Esophagus squamous epithelium (tissue), 5 donors: ENCODE results near the gene TICAM2. TPM values are rescaled to one million over a fixed set of nuclear protein-coding genes. Genes with fewer than 3 reads are reported as not detected.

ENCODE experiments used
- DNase-seq: peaks from one replicate; lab custom pipeline; 2025; lab: John Stamatoyannopoulos, UW
- H3K27ac ChIP-seq, 4 donors: fragments of 200-600 bp; sonication (generic); one replicate each; pipeline ENCODE4 v1.5.1; 2016 to 2019; ENCODE audit warnings: mild to moderate bottlenecking in 1 of 4
- H3K27me3 ChIP-seq, 4 donors: fragments of 200-600 bp; sonication (generic); 1 replicate in 3 of 4; 2 replicates in 1 of 4; pipeline versions ENCODE4 v1.5.1 to v1.6.0; 2017 to 2021; ENCODE audit warnings: antibody characterized with exemption in 1 of 4
- H3K36me3 ChIP-seq, 3 donors: fragments of 200-600 bp; sonication (generic); one replicate each; pipeline ENCODE4 v1.5.1; 2016 to 2019
- H3K4me1 ChIP-seq, 3 donors: fragments of 200-600 bp; sonication (generic); one replicate each; pipeline ENCODE4 v1.5.1; 2017 to 2019
- H3K4me3 ChIP-seq, 4 donors: fragments of 200-600 bp; sonication (generic); 1 replicate in 3 of 4; 2 replicates in 1 of 4; pipeline ENCODE4 v1.5.1; 2016 to 2019; ENCODE audit warnings: mild to moderate bottlenecking in 2 of 4, moderate library complexity in 1 of 4
- H3K9me3 ChIP-seq, 3 donors: fragments of 200-600 bp; sonication (generic); one replicate each; pipeline ENCODE4 v1.5.1; 2016 to 2019
- CTCF ChIP-seq, 6 experiments: fragments of 450-650 bp in 4 of 6; fragments of 200-600 bp in 2 of 6; sonication (generic) in 2 of 6; IDR thresholded peaks; one replicate each; pipeline ENCODE4 v1.5.1; 2016 to 2019; ENCODE audit warnings: antibody characterized with exemption in 6 of 6, mild to moderate bottlenecking in 4 of 6, moderate library complexity in 4 of 6
- POLR2A ChIP-seq, 4 donors: fragments of 450-650 bp; IDR thresholded peaks; one replicate each; pipeline ENCODE4 v1.6.1; 2017; ENCODE audit warnings: antibody characterized with exemption in 4 of 4, mild to moderate bottlenecking in 4 of 4, moderate library complexity in 3 of 4
- WGBS, 2 donors: methylation state at CpG; one replicate each; pipeline ENCODE4 v1.1.5; 2018; 5-methylcytosine and 5-hydroxymethylcytosine counted together
- intact Hi-C: fragments of 100-400 bp; cut with DNase I; formaldehyde crosslinking; loops from one replicate; pipeline ENCODE4 v1.15.0; 2022
- total RNA-seq, 4 donors: library from RNA; depleted of rRNA; stranded (reverse); fragments of >200 nt; gene quantifications; one replicate each; pipeline ENCODE4 v1.1.0, GENCODE V29; 2016
- donor health status: DM: yes; HTN: yes; CAD: no.

Gene TICAM2
- total RNA-seq, 4 donors from 2014 or later: 0.68 to 2.7 (median 0.95) TPM; not detected in 1

- 5 to 7% methylated on average over 8 of the region's 8 CpGs for WGBS, 2 donors
- DNase-seq: peak; percentile 40
- H3K36me3 ChIP-seq: no peaks in the 10 kb centered on the region
- TF ChIP-seq POLR2A (IDR thresholded peaks at IDR 0.05): no peak
- TF ChIP-seq CTCF (IDR thresholded peaks at IDR 0.05): peak; percentile 67 to 92 (median 87)
- peaks cover 0 to 7% (median 6%) of the 10 kb centered on the region in 3 donors for H3K4me1 ChIP-seq
- H3K27ac ChIP-seq: peak overlapping the region; percentile 7 to 70 (median 56)
- no peaks in the 10 kb centered on the region for H3K9me3 ChIP-seq
- no peaks in the 10 kb centered on the region for H3K27me3 ChIP-seq
- intact Hi-C loops: no loop called here
- peak overlapping the region; percentile 13 to 56 (median 38) for H3K4me3 ChIP-seq
These were observed 32.3 kb upstream of the TICAM2 start for GRCh38 chr5:115634343-115635132.

- no peak for TF ChIP-seq CTCF (IDR thresholded peaks at IDR 0.05)
- TF ChIP-seq POLR2A (IDR thresholded peaks at IDR 0.05): no peak
- no peaks in the 10 kb centered on the region for H3K27me3 ChIP-seq
- H3K4me1 ChIP-seq: peaks cover 0 to 19% (median 13%) of the 10 kb centered on the region in 3 donors
- no peak overlapping the region for H3K27ac ChIP-seq
- DNase-seq: no peak
- H3K9me3 ChIP-seq: no peaks in the 10 kb centered on the region
- intact Hi-C loops: no loop called here
- no peaks in the 10 kb centered on the region for H3K36me3 ChIP-seq
- 76 to 92% methylated on average over 1 of the region's 1 CpG for WGBS, 2 donors
- no peak overlapping the region for H3K4me3 ChIP-seq
These were observed 27.6 kb upstream of the TICAM2 start for GRCh38 chr5:115629903-115630302.

GRCh38 chr5:115627295-115627865 lies 25.1 kb upstream of the TICAM2 start:
- WGBS, 2 donors: 80 to 90% methylated on average over 5 of the region's 5 CpGs
- intact Hi-C loops: no loop called here
- Histone ChIP-seq H3K4me1 (peaks cover 15 to 37% (median 28%) of the 10 kb centered on the region in 3 donors), H3K9me3 (no peaks in the 10 kb centered on the region), H3K36me3 (no peaks in the 10 kb centered on the region), H3K27me3 (no peaks in the 10 kb centered on the region), H3K4me3 (no peak overlapping the region), H3K27ac (no peak overlapping the region)
- TF ChIP-seq CTCF (IDR thresholded peaks at IDR 0.05): no peak
- TF ChIP-seq POLR2A (IDR thresholded peaks at IDR 0.05): no peak
- DNase-seq: no peak

- H3K4me3 ChIP-seq: peak overlapping the region; percentile 76 to 91 (median 86)
- 0 to 2% methylated on average over 9 of the region's 9 CpGs for WGBS, 2 donors
- DNase-seq: no peak
- peaks cover 15 to 47% (median 28%) of the 10 kb centered on the region in 3 donors for H3K4me1 ChIP-seq
- H3K36me3 ChIP-seq: no peaks in the 10 kb centered on the region
- intact Hi-C loops: no loop called here
- peak in 1 of 6 experiments; percentile 4 for TF ChIP-seq CTCF (IDR thresholded peaks at IDR 0.05)
- TF ChIP-seq POLR2A (IDR thresholded peaks at IDR 0.05): no peak
- peak overlapping the region; percentile 81 to 96 (median 94) for H3K27ac ChIP-seq
- no peaks in the 10 kb centered on the region for H3K27me3 ChIP-seq
- no peaks in the 10 kb centered on the region for H3K9me3 ChIP-seq
These were observed 24.2 kb upstream of the TICAM2 start for GRCh38 chr5:115626445-115626823.
